CD14-positive monocyte (primary cell): ENCODE data around the gene GRID2. TPM values are rescaled to one million over a fixed set of nuclear protein-coding genes. Genes with fewer than 3 reads are reported as not detected.

Experiments used
- DNase-seq, 3 donors: peaks; one replicate each; pipeline ENCODE4 v3.0.0-alpha.2; 2011 to 2022
- H2AFZ ChIP-seq: 2 replicates; pipeline ENCODE4 v1.6.0; 2012; ENCODE audit warnings: mild to moderate bottlenecking, low read depth, low read length, inconsistent platforms; ENCODE audit not compliant: insufficient read depth, poor library complexity, severe bottlenecking
- H3K27ac ChIP-seq, 2 donors: 1 replicate in 1 of 2; 2 replicates in 1 of 2; pipeline ENCODE4 v1.5.1; 2012 to 2013; ENCODE audit warnings: low read length in 2 of 2, control low read depth in 1 of 2, inconsistent platforms in 1 of 2, low read depth in 1 of 2, mild to moderate bottlenecking in 1 of 2
- H3K27me3 ChIP-seq, 2 donors: one replicate each; pipeline versions ENCODE4 v1.6.0 to v1.6.1; 2011 to 2013; ENCODE audit warnings: low read length in 2 of 2; ENCODE audit not compliant: control insufficient read depth in 2 of 2, insufficient read depth in 2 of 2
- H3K36me3 ChIP-seq, 2 donors: replicated peaks in 1 of 2; 1 replicate in 1 of 2; 2 replicates in 1 of 2; pipeline versions ENCODE4 v1.5.1 to v1.6.1; 2012 to 2013; ENCODE audit warnings: low read length in 2 of 2, control low read depth in 1 of 2, inconsistent platforms in 1 of 2, mild to moderate bottlenecking in 1 of 2; ENCODE audit not compliant: insufficient read depth in 2 of 2, control insufficient read depth in 1 of 2
- H3K4me1 ChIP-seq, 2 donors: 1 replicate in 1 of 2; 2 replicates in 1 of 2; pipeline versions ENCODE4 v1.5.1 to v1.6.1; 2012 to 2013; ENCODE audit warnings: low read length in 2 of 2, control low read depth in 1 of 2, inconsistent platforms in 1 of 2, mild to moderate bottlenecking in 1 of 2, moderate library complexity in 1 of 2; ENCODE audit not compliant: insufficient read depth in 2 of 2, control insufficient read depth in 1 of 2
- H3K4me2 ChIP-seq: replicated peaks from 2 replicates; pipeline ENCODE3; 2012; ENCODE audit warnings: low read length, moderate library complexity, mild to moderate bottlenecking; ENCODE audit not compliant: poor library complexity, severe bottlenecking; ENCODE audit errors: extremely low read depth
- H3K4me3 ChIP-seq, 3 experiments: fragments of 200-600 bp in 1 of 3; sonication (generic) in 1 of 3; replicated peaks in 1 of 3; 1 replicate in 2 of 3; 2 replicates in 1 of 3; pipeline ENCODE4 v1.5.1; 2011 to 2013; ENCODE audit warnings: low read length in 3 of 3, mild to moderate bottlenecking in 3 of 3, control low read depth in 2 of 3, low read depth in 2 of 3, inconsistent platforms in 1 of 3, moderate library complexity in 1 of 3
- H3K79me2 ChIP-seq: 2 replicates; pipeline ENCODE4 v1.6.0; 2012; ENCODE audit warnings: mild to moderate bottlenecking, control low read depth, inconsistent platforms, low read length, moderate library complexity; ENCODE audit not compliant: insufficient read depth
- H3K9ac ChIP-seq: 2 replicates; pipeline ENCODE4 v1.6.0; 2017; ENCODE audit warnings: low read length, mild to moderate bottlenecking; ENCODE audit not compliant: insufficient read depth, poor library complexity, severe bottlenecking
- H3K9me3 ChIP-seq, 2 donors: replicated peaks in 1 of 2; 1 replicate in 1 of 2; 2 replicates in 1 of 2; pipeline versions ENCODE4 v1.5.1 to v1.6.1; 2012 to 2013; ENCODE audit warnings: low read length in 2 of 2, control low read depth in 1 of 2; ENCODE audit not compliant: control insufficient read depth in 1 of 2, insufficient read depth in 1 of 2
- H4K20me1 ChIP-seq: 2 replicates; pipeline ENCODE4 v1.6.0; 2012; ENCODE audit warnings: mild to moderate bottlenecking, low read length, control low read depth, moderate library complexity; ENCODE audit not compliant: insufficient read depth
- H3K27ac Mint-ChIP-seq, 7 donors: one replicate each; pipeline ENCODE4 v1.8.0; 2020; ENCODE audit warnings: mild to moderate bottlenecking in 7 of 7, mixed read lengths in 7 of 7, moderate library complexity in 6 of 7, inconsistent platforms in 2 of 7
- H3K27me3 Mint-ChIP-seq, 3 donors: one replicate each; pipeline ENCODE4 v1.8.0; 2021 to 2022; ENCODE audit warnings: low read depth in 3 of 3, mild to moderate bottlenecking in 3 of 3, mixed read lengths in 3 of 3, moderate library complexity in 3 of 3, inconsistent platforms in 1 of 3
- H3K36me3 Mint-ChIP-seq, 2 donors: one replicate each; pipeline ENCODE4 v1.8.0; 2020; ENCODE audit warnings: mixed read lengths in 2 of 2, inconsistent platforms in 1 of 2, mild to moderate bottlenecking in 1 of 2
- H3K4me1 Mint-ChIP-seq: one replicate; pipeline ENCODE4 v1.8.0; 2020; ENCODE audit warnings: mild to moderate bottlenecking, mixed read lengths
- H3K4me3 Mint-ChIP-seq, 2 donors: one replicate each; pipeline ENCODE4 v1.8.0; 2020; ENCODE audit warnings: mild to moderate bottlenecking in 2 of 2, mixed read lengths in 2 of 2, moderate library complexity in 1 of 2
- H3K9me3 Mint-ChIP-seq, 7 donors: one replicate each; pipeline ENCODE4 v1.8.0; 2020 to 2022; ENCODE audit warnings: mixed read lengths in 7 of 7, mild to moderate bottlenecking in 6 of 7, moderate library complexity in 6 of 7, inconsistent platforms in 2 of 7
- CTCF ChIP-seq: fragments of 200-600 bp; IDR thresholded peaks from one replicate; pipeline ENCODE4 v1.8.0; 2022; ENCODE audit warnings: antibody characterized with exemption, mild to moderate bottlenecking
- WGBS: methylation state at CpG from one replicate; pipeline ENCODE4 v1.1.5; 2013; ENCODE audit warnings: missing lambda C conversion rate; ENCODE audit not compliant: insufficient coverage; 5-methylcytosine and 5-hydroxymethylcytosine counted together
- intact Hi-C, 2 donors: fragments of 100-400 bp; cut with micrococcal nuclease; formaldehyde crosslinking; loops; one replicate each; pipeline versions ENCODE4 v1.15.0 to v1.15.1; 2023
- polyA plus RNA-seq, 3 donors: library from polyadenylated mRNA; depleted of rRNA in 1 of 3; unstranded in 2 of 3; stranded (reverse) in 1 of 3; fragments of 300-500 nt in 2 of 3; fragments of >200 nt in 1 of 3; fragmentation: Illumina TruSeq in 2 of 3; gene quantifications; 1 replicate in 2 of 3; 2 replicates in 1 of 3; pipeline ENCODE4 v1.2.3, GENCODE V29; 2012 to 2021

The GRID2 gene
- polyA plus RNA-seq, 3 donors: not detected

DNA sequence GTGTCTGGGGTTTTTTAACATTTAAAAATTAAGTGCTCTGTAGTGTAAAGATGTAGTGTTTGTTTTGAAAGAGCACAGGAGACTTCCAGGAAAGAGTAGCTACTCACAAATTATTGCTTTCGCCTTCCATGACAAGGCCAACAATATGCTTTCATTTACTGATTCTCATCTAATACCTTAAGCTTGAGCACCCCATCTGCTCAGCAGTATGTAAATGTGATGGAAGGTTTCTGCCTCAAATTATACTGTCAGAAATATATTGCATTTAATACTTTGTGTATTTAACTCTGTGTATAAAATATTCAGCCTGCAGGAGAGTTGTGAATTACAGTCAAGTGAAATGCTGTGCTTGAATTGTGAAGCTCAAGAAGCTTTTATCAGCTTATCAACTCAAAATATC lies 1228.5 kb downstream of the GRID2 start:
- Histone ChIP-seq H3K36me3 (no peaks in the 10 kb centered on the region), H3K4me2 (no peak overlapping the region), H3K27ac (no peak overlapping the region), H4K20me1 (no peaks in the 10 kb centered on the region), H3K27me3 (no peaks in the 10 kb centered on the region), H3K9me3 (no peaks in the 10 kb centered on the region), H2AFZ (no peak overlapping the region), H3K4me1 (no peaks in the 10 kb centered on the region), H3K79me2 (no peaks in the 10 kb centered on the region), H3K9ac (no peak overlapping the region), H3K4me3 (no peak overlapping the region)
- H3K36me3 Mint-ChIP-seq: no peaks in the 10 kb centered on the region
- H3K4me3 Mint-ChIP-seq: no peak overlapping the region
- no peak for TF ChIP-seq CTCF
- DNase-seq: no peak
- WGBS: no CpG with 5 or more reads among the region's 1 CpG
- no peaks in the 10 kb centered on the region for H3K4me1 Mint-ChIP-seq
- no peaks in the 10 kb centered on the region for H3K27me3 Mint-ChIP-seq
- intact Hi-C loops: no loop called here
- H3K9me3 Mint-ChIP-seq: peaks cover 0 to 7% (median 3%) of the 10 kb centered on the region in 7 donors
- no peak overlapping the region for H3K27ac Mint-ChIP-seq

DNA sequence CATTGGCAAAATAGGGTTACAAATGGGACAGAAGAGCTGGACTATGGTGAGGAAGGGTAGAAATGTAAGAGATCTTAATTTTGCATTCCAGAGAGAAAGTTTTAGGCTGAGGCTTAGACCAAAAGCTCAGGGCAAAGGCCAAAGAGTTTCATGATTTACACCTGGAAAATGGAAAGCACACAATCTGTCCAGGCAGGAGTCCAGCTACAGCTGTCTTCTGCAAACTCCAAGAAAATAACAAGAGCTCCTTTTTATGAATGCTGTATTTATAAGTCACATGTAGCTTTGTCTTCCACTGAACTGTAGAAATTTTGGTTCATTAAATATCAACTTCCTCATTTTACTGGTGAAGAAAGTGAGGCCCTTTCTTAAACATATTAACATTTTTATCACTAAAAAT lies 1236.8 kb downstream of the GRID2 start:
- no peaks in the 10 kb centered on the region for H3K79me2 ChIP-seq
- H3K4me3 ChIP-seq: no peak overlapping the region
- H3K9ac ChIP-seq: no peak overlapping the region
- peaks cover 0 to 4% (median 0%) of the 10 kb centered on the region in 7 donors for H3K9me3 Mint-ChIP-seq
- intact Hi-C loops: no loop called here
- no peak for TF ChIP-seq CTCF
- no peak overlapping the region for H3K4me3 Mint-ChIP-seq
- no peaks in the 10 kb centered on the region for H4K20me1 ChIP-seq
- H3K27ac Mint-ChIP-seq: no peak overlapping the region
- no peak overlapping the region for H2AFZ ChIP-seq
- no peaks in the 10 kb centered on the region for H3K27me3 ChIP-seq
- H3K4me1 Mint-ChIP-seq: no peaks in the 10 kb centered on the region
- H3K4me1 ChIP-seq: no peaks in the 10 kb centered on the region
- H3K4me2 ChIP-seq: no peak overlapping the region
- H3K9me3 ChIP-seq: no peaks in the 10 kb centered on the region
- no peak overlapping the region for H3K27ac ChIP-seq
- DNase-seq: no peak
- H3K27me3 Mint-ChIP-seq: no peaks in the 10 kb centered on the region
- H3K36me3 ChIP-seq: no peaks in the 10 kb centered on the region
- H3K36me3 Mint-ChIP-seq: no peaks in the 10 kb centered on the region
